SU-DHL-6 (cell line): Measurements from ENCODE around the gene RASGRP3.

Experiments
- H2AFZ ChIP-seq: fragments of 200-600 bp; sonication (generic); 2 replicates; pipeline ENCODE4 v1.6.1; 2014; ENCODE audit warnings: low read depth, mild to moderate bottlenecking, moderate library complexity, mixed read lengths, antibody characterized with exemption, low read length; ENCODE audit not compliant: severe bottlenecking
- H3F3A ChIP-seq: fragments of 200-600 bp; shearing (Covaris generic); 2 replicates; pipeline ENCODE4 v1.6.0; 2016; ENCODE audit warnings: antibody characterized with exemption, mild to moderate bottlenecking; ENCODE audit not compliant: insufficient read depth
- H3K27ac ChIP-seq: fragments of 200-600 bp; sonication (generic); 2 replicates; pipeline ENCODE4 v1.5.1; 2016; ENCODE audit warnings: low read depth, mild to moderate bottlenecking, low read length, moderate library complexity, mixed read lengths
- H3K27me3 ChIP-seq: fragments of 200-600 bp; sonication (generic), shearing (Covaris generic); 2 replicates; pipeline ENCODE4 v1.6.0; 2014; ENCODE audit warnings: mild to moderate bottlenecking, low read length
- H3K36me3 ChIP-seq: fragments of 200-600 bp; sonication (generic); 2 replicates; pipeline ENCODE4 v1.6.1; 2014; ENCODE audit warnings: mild to moderate bottlenecking, low read length, mixed read lengths
- H3K4me2 ChIP-seq: fragments of 300-600, 200-600 bp; shearing (Covaris generic), sonication (generic); 2 replicates; pipeline ENCODE4 v1.6.0; 2014; ENCODE audit warnings: low read length, low read depth, mild to moderate bottlenecking; ENCODE audit not compliant: poor library complexity, severe bottlenecking
- H3K4me3 ChIP-seq: fragments of 200-600 bp; sonication (generic); 2 replicates; pipeline ENCODE4 v1.5.1; 2014; ENCODE audit warnings: antibody characterized with exemption, low read length, mild to moderate bottlenecking, mixed read lengths; ENCODE audit not compliant: insufficient read depth, poor library complexity, severe bottlenecking
- H3K79me2 ChIP-seq: fragments of 200-600 bp; sonication (generic); 2 replicates; pipeline ENCODE4 v1.6.1; 2014; ENCODE audit warnings: mild to moderate bottlenecking, low read length, moderate library complexity; ENCODE audit not compliant: insufficient read depth
- H3K9ac ChIP-seq: fragments of 200-600 bp; sonication (generic); 2 replicates; pipeline ENCODE4 v1.7.0; 2014; ENCODE audit warnings: mild to moderate bottlenecking, low read length
- H3K9me2 ChIP-seq: fragments of 200-600 bp; sonication (generic); replicated peaks from 2 replicates; pipeline ENCODE4 v1.6.1; 2014; ENCODE audit warnings: low read length; ENCODE audit not compliant: insufficient read depth
- H3K9me3 ChIP-seq: fragments of 200-600 bp; sonication (generic); 2 replicates; pipeline ENCODE4 v1.6.1; 2014; ENCODE audit warnings: low read length, mixed read lengths; ENCODE audit not compliant: insufficient read depth
- H4K20me1 ChIP-seq: fragments of 200-600 bp; sonication (generic); 2 replicates; pipeline ENCODE4 v1.6.1; 2014; ENCODE audit warnings: low read depth, mild to moderate bottlenecking, antibody characterized with exemption, low read length, moderate library complexity, mixed read lengths
- EZH2phosphoT487 ChIP-seq: fragments of 200-600 bp; sonication (generic), shearing (Covaris generic); conservative IDR thresholded peaks from 2 replicates; pipeline ENCODE4 v1.6.1; 2018; ENCODE audit warnings: mild to moderate bottlenecking, antibody characterized with exemption, low read length, moderate library complexity, mixed read lengths
- TF ChIP-seq, protein P1 (sequence below): fragments of 200-600 bp; sonication (generic); IDR thresholded peaks from one replicate; pipeline ENCODE4 v1.5.1; 2017; ENCODE audit warnings: antibody characterized with exemption, mild to moderate bottlenecking, low read length, moderate library complexity; ENCODE audit not compliant: insufficient read depth, poor library complexity, severe bottlenecking

RASGRP3 gene

DNA sequence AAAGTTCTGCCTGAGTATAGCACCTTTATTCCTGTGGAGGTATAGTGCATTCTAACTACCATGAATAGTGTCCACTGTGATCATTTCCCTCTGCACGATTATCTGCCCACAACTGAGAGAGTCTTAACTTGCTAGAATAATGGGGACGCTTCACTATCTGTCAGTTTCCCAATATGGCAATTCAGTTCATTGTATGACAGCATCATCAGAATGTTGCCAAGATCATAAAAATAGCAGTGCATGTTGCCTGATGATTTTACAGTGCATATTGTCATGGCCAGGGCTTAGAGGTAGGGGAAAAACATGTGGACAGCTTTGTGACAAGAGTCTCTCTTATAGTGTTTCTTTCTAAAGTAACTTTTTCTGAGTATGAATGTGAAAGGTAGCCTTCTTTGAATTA lies 6.1 kb downstream of the RASGRP3 start:
- Histone ChIP-seq H3K9me3 (peaks cover 20% of the 10 kb centered on the region; the same call in 1 of the 2 replicates), H3K27ac (peak overlapping the region; percentile 73), H3F3A (peaks cover 77% of the 10 kb centered on the region), H3K36me3 (peaks cover 71% of the 10 kb centered on the region), H2AFZ (no peak overlapping the region), H4K20me1 (no peaks in the 10 kb centered on the region), H3K9ac (peak overlapping the region; percentile 30), H3K4me3 (peak overlapping the region; percentile 8), H3K79me2 (peaks cover 98% of the 10 kb centered on the region), H3K4me2 (peak overlapping the region; percentile 39), H3K27me3 (no peaks in the 10 kb centered on the region), H3K9me2 (no peaks in the 10 kb centered on the region)
- no peak for TF ChIP-seq EZH2phosphoT487
- TF ChIP-seq, protein P1, sequence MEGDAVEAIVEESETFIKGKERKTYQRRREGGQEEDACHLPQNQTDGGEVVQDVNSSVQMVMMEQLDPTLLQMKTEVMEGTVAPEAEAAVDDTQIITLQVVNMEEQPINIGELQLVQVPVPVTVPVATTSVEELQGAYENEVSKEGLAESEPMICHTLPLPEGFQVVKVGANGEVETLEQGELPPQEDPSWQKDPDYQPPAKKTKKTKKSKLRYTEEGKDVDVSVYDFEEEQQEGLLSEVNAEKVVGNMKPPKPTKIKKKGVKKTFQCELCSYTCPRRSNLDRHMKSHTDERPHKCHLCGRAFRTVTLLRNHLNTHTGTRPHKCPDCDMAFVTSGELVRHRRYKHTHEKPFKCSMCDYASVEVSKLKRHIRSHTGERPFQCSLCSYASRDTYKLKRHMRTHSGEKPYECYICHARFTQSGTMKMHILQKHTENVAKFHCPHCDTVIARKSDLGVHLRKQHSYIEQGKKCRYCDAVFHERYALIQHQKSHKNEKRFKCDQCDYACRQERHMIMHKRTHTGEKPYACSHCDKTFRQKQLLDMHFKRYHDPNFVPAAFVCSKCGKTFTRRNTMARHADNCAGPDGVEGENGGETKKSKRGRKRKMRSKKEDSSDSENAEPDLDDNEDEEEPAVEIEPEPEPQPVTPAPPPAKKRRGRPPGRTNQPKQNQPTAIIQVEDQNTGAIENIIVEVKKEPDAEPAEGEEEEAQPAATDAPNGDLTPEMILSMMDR = no peak

GRCh38 chr2:33484042-33484621 lies 7.7 kb downstream of the RASGRP3 start:
- H4K20me1 ChIP-seq = no peaks in the 10 kb centered on the region
- H3K9me2 ChIP-seq = no peaks in the 10 kb centered on the region
- peaks cover 78% of the 10 kb centered on the region for H3F3A ChIP-seq
- TF ChIP-seq, protein P1 = no peak
- TF ChIP-seq EZH2phosphoT487 = no peak
- peak overlapping the region; percentile 39 for H3K4me2 ChIP-seq
- peak overlapping the region; percentile 73 for H3K27ac ChIP-seq
- peaks cover 20% of the 10 kb centered on the region; the same call in 1 of the 2 replicates for H3K9me3 ChIP-seq
- H3K4me3 ChIP-seq = peak overlapping the region; percentile 19
- peak overlapping the region; percentile 30; the same call in 1 of the 2 replicates for H3K9ac ChIP-seq
- H3K27me3 ChIP-seq = no peaks in the 10 kb centered on the region
- H3K79me2 ChIP-seq = peaks cover 98% of the 10 kb centered on the region
- H2AFZ ChIP-seq = no peak overlapping the region
- H3K36me3 ChIP-seq = peaks cover 67% of the 10 kb centered on the region

DNA sequence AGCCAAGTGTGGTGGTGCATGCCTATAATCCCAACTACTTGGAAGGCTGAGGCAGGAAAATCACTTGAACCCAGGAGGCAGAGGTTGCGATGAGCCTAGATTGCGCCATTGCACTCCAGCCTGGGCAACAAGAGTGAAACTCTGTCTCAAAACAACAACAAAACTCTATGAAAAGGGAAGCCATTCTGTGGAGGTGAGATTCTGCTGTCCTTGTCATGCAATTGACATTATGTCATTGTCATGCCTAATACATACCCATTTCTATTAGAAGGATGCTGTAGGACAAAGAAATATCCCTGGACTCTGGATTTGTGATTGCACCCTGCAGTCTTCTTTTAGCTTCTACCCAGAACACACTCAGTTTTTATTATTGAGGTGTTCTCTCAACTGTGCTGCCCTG lies 8.6 kb downstream of the RASGRP3 start:
- H3K4me3 ChIP-seq = no peak overlapping the region
- peaks cover 81% of the 10 kb centered on the region for H3F3A ChIP-seq
- H3K9me3 ChIP-seq = peaks cover 20% of the 10 kb centered on the region; the same call in 1 of the 2 replicates
- no peak overlapping the region for H3K4me2 ChIP-seq
- H3K27ac ChIP-seq = peak overlapping the region; percentile 73
- no peaks in the 10 kb centered on the region for H3K9me2 ChIP-seq
- H3K79me2 ChIP-seq = peaks cover 98% of the 10 kb centered on the region
- H3K27me3 ChIP-seq = no peaks in the 10 kb centered on the region
- H3K9ac ChIP-seq = no peak overlapping the region
- H2AFZ ChIP-seq = no peak overlapping the region
- no peaks in the 10 kb centered on the region for H4K20me1 ChIP-seq
- TF ChIP-seq, protein P1 = no peak
- TF ChIP-seq EZH2phosphoT487 = no peak
- H3K36me3 ChIP-seq = peaks cover 67% of the 10 kb centered on the region
